GM18870 (cell line): Measurements from ENCODE around the gene MED12L.

ENCODE experiments used
- ATAC-seq: cut with Tn5 transposase; IDR thresholded peaks from one replicate; pipeline ENCODE4 v1.9.1; 2021; ENCODE audit warnings: moderate library complexity; ENCODE audit not compliant: unreplicated experiment

MED12L gene

GRCh38 chr3:151394611-151395010 lies 309.1 kb downstream of the MED12L start:
- no peak for ATAC-seq

- no peak for ATAC-seq
Observed at GRCh38 chr3:151395806-151396205, 310.3 kb downstream of the MED12L start.

GRCh38 chr3:151398895-151399294 lies 313.4 kb downstream of the MED12L start:
- peak; percentile 76 for ATAC-seq

- no peak for ATAC-seq
Observed at GRCh38 chr3:151400341-151400740, 314.9 kb downstream of the MED12L start.

GRCh38 chr3:151402349-151402748 lies 316.9 kb downstream of the MED12L start:
- ATAC-seq: no peak

- no peak for ATAC-seq
Observed at GRCh38 chr3:151403246-151403645, 317.8 kb downstream of the MED12L start.

- ATAC-seq: peak; percentile 67
Observed at GRCh38 chr3:151404316-151404715, 318.9 kb downstream of the MED12L start.

- ATAC-seq: no peak
Observed at GRCh38 chr3:151407928-151408327, 322.5 kb downstream of the MED12L start.

DNA sequence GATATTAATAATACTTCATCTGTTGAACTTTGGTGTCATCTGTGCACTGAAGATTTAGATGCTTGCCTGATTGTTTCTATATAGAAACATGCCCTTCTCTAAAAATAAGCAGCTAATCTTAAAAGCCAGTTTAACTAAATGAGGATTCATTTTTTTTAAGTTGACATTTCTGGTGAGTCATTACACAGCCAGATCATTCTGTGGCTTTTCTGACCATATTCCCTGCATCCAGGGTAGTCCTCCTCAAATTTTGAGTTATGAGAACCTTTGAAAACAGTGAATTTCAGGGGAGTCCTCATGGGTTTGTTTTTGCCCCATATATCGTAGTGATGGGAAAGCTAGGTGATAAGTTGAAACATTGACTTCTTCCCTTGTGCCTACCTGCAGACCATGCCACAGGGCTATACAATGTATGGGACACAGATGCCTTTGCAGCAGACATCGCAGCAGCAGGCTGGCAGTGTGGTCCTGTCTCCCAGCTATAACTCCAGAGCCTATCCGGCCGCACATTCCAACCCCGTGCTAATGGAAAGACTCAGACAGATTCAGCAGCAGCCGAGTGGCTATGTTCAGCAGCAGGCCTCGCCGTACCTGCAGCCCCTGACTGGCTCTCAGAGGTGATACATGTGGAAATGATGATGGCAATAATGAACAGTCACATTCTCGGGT lies 325.6 kb downstream of the MED12L start:
- ATAC-seq: no peak

DNA sequence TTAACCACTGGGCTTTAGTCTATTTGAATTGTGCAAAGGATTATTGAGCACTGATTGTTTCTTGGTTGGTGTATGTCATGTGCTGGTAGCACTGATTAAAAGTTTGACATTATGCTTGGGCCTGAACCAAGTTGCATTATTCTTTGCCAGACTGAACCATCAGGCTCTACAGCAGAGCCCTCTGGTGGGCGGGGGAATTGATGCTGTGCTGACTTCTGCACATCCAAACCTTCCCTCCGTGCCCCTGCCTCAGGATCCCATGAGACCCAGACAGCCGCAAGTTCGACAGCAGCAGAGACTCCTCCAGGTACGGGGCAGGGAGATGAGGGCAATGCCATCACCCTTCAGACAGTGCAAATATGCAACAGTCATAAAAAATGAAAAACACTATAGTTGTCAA lies 327.5 kb downstream of the MED12L start:
- ATAC-seq: no peak

- ATAC-seq: no peak
Observed at GRCh38 chr3:151415289-151415688, 329.8 kb downstream of the MED12L start.

- no peak for ATAC-seq
Observed at GRCh38 chr3:151419806-151420205, 334.3 kb downstream of the MED12L start.

- ATAC-seq: no peak
Observed at GRCh38 chr3:151421938-151422337, 336.5 kb downstream of the MED12L start.

GRCh38 chr3:151423091-151423490 lies 337.6 kb downstream of the MED12L start:
- no peak for ATAC-seq

DNA sequence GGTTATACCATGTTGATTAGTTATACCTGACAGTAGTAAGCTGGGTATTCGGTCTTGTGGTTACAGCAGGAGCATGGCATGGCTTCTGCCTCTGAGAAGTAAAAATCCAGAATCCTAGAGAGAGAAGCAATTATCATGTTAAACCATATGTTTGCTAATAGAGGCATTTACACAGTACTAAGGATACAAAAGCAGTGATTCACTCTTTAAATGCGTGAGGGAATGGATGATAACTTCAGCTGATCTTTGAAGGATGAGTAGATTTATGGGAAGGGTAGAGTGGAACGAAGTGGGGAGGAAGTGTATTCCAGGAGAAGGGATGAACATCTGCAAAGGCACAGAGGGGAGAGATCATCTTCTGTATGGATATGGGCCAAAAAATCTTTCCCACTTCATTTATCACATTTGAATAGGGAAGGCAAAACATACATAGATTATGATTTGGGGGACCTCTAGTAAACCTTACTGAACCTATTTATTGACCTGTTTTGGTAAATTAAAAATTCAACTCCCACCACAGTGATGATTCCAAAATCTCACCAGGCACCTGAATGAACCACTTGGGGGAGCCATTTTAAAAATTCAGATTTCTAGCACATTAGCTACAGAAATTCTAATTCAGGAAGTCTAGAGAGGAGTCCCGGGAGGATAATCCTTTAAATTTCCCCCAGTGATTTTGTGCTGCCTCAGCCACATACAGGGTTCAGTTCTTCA lies 340.3 kb downstream of the MED12L start:
- peak; percentile 23 for ATAC-seq

- peak; percentile 75 for ATAC-seq
Observed at GRCh38 chr3:151426341-151426657, 340.8 kb downstream of the MED12L start.

DNA sequence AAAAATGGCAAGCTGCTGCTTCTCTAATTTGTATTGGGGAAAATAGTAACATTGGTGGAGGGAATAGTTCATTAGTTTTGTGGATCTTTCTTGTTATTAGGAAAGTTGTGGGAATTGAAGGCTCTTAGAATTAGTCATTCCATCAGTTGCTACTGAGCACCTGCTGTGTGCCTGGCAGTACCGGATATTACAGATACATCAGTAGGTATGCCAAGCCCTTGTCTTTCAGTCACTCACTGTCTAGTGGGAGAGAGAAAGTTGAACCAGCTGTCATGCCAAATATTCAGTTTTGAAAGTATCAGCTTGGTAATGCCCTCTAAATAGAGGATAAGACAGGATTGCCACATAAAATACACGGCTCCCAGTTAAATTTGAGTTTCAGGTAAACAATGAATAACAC lies 342.9 kb downstream of the MED12L start:
- no peak for ATAC-seq

- ATAC-seq: peak; percentile 38
Observed at GRCh38 chr3:151430821-151431484, 345.5 kb downstream of the MED12L start.

GRCh38 chr3:151431940-151432339 lies 346.5 kb downstream of the MED12L start:
- ATAC-seq: no peak

DNA sequence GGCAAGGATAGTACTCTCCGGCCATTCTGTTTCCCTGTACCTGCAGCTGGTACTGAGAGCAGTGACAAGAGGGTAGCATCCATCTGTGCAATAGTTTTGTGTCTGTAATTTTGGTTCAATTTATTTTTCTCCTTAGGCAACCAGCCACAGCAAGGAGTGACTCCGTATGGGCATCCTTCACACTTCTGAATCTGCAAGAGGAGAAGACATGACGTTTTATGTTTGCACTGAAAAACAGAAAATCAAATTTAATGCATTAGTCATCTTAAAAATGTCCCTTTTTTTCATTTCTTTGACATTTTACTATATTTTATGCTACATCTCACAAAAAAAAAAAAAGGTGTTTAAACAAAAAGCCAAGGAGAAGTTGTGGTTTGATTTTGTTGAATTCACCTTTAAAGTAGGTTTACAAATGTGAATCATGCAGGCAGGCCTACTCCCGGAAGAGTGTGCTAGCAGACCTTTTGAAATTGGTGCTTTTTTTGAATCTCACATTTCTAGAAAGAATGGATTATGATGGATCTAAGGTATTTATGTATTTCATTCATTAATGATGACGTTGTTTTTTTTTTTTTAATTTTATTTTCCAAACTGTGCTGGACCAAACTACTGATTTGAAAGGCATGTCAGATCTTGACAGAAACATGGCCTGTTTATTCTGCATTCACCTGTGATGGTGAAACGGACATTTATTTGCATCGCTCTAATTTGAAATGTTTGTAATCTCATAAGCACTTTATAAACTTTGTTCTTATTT lies 347.3 kb downstream of the MED12L start:
- ATAC-seq: no peak

GRCh38 chr3:151434151-151434890 lies 348.9 kb downstream of the MED12L start:
- ATAC-seq: no peak
